ENCODE measurements around the gene MRPL23.

MRPL23 gene

DNA sequence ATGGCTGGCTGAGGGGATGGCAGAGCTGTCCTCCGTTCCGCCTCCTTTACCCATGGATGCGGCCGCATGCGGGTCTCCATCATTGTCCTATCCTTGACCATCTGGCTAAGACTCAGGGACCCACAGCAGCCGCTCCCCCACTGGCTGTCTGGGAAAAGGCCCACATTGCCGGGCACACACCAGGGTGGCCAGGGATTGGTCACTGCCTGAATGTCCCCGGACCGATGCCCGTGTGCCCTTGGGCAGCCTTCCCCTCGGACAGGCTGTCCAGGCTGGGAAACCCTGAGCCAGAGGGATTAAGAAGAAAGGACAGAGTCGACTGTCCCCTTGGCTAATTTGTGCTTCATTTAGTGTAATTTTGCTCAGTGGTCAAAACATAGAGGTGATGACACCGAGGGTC, 28.1 kb downstream of the MRPL23 start:
- ATAC-seq, result no peak
- TF ChIP-seq, protein P1, sequence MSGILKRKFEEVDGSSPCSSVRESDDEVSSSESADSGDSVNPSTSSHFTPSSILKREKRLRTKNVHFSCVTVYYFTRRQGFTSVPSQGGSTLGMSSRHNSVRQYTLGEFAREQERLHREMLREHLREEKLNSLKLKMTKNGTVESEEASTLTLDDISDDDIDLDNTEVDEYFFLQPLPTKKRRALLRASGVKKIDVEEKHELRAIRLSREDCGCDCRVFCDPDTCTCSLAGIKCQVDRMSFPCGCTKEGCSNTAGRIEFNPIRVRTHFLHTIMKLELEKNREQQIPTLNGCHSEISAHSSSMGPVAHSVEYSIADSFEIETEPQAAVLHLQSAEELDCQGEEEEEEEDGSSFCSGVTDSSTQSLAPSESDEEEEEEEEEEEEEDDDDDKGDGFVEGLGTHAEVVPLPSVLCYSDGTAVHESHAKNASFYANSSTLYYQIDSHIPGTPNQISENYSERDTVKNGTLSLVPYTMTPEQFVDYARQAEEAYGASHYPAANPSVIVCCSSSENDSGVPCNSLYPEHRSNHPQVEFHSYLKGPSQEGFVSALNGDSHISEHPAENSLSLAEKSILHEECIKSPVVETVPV (CRISPR knock-in tag; IDR thresholded peaks at IDR 0.05), result no peak
- TF ChIP-seq BACH2 (CRISPR knock-in tag; IDR thresholded peaks at IDR 0.05; ENCODE audit: borderline replicate concordance), result no peak
- TF ChIP-seq, protein P2, sequence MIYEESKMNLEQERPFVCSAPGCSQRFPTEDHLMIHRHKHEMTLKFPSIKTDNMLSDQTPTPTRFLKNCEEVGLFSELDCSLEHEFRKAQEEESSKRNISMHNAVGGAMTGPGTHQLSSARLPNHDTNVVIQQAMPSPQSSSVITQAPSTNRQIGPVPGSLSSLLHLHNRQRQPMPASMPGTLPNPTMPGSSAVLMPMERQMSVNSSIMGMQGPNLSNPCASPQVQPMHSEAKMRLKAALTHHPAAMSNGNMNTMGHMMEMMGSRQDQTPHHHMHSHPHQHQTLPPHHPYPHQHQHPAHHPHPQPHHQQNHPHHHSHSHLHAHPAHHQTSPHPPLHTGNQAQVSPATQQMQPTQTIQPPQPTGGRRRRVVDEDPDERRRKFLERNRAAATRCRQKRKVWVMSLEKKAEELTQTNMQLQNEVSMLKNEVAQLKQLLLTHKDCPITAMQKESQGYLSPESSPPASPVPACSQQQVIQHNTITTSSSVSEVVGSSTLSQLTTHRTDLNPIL (CRISPR knock-in tag; IDR thresholded peaks at IDR 0.05; ENCODE audit: low read depth), result no peak
- no peak for TF ChIP-seq ARNTL (CRISPR knock-in tag; IDR thresholded peaks at IDR 0.05; ENCODE audit: borderline replicate concordance, low read depth)
- no peak for TF ChIP-seq SNAI2 (CRISPR knock-in tag; IDR thresholded peaks at IDR 0.05)
- TF ChIP-seq, protein P3, sequence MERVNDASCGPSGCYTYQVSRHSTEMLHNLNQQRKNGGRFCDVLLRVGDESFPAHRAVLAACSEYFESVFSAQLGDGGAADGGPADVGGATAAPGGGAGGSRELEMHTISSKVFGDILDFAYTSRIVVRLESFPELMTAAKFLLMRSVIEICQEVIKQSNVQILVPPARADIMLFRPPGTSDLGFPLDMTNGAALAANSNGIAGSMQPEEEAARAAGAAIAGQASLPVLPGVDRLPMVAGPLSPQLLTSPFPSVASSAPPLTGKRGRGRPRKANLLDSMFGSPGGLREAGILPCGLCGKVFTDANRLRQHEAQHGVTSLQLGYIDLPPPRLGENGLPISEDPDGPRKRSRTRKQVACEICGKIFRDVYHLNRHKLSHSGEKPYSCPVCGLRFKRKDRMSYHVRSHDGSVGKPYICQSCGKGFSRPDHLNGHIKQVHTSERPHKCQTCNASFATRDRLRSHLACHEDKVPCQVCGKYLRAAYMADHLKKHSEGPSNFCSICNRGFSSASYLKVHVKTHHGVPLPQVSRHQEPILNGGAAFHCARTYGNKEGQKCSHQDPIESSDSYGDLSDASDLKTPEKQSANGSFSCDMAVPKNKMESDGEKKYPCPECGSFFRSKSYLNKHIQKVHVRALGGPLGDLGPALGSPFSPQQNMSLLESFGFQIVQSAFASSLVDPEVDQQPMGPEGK (CRISPR knock-in tag; IDR thresholded peaks at IDR 0.05; ENCODE audit: borderline replicate concordance), result no peak
- TF ChIP-seq TCF4 (CRISPR knock-in tag; IDR thresholded peaks at IDR 0.05; ENCODE audit: borderline replicate concordance), result no peak
- TF ChIP-seq, protein P4, sequence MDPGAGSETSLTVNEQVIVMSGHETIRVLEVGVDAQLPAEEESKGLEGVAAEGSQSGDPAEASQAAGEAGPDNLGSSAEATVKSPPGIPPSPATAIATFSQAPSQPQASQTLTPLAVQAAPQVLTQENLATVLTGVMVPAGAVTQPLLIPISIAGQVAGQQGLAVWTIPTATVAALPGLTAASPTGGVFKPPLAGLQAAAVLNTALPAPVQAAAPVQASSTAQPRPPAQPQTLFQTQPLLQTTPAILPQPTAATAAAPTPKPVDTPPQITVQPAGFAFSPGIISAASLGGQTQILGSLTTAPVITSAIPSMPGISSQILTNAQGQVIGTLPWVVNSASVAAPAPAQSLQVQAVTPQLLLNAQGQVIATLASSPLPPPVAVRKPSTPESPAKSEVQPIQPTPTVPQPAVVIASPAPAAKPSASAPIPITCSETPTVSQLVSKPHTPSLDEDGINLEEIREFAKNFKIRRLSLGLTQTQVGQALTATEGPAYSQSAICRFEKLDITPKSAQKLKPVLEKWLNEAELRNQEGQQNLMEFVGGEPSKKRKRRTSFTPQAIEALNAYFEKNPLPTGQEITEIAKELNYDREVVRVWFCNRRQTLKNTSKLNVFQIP (CRISPR knock-in tag; IDR thresholded peaks at IDR 0.05; ENCODE audit: borderline replicate concordance, low read depth), result no peak
- TF ChIP-seq ZFP3 (CRISPR knock-in tag; IDR thresholded peaks at IDR 0.05), result no peak
- TF ChIP-seq RARB (CRISPR knock-in tag; IDR thresholded peaks at IDR 0.05), result no peak
- no peak for TF ChIP-seq ZNF565 (CRISPR knock-in tag; conservative IDR thresholded peaks at IDR 0.05; ENCODE audit: low read depth)
- no peak for TF ChIP-seq PPARA (CRISPR knock-in tag; IDR thresholded peaks at IDR 0.05; ENCODE audit: borderline replicate concordance)
- no peak for TF ChIP-seq CSDC2 (CRISPR knock-in tag; IDR thresholded peaks at IDR 0.05)
- no peak for TF ChIP-seq TOX (CRISPR knock-in tag; IDR thresholded peaks at IDR 0.05; ENCODE audit: borderline replicate concordance)
- no peak for TF ChIP-seq OSR1 (CRISPR knock-in tag; IDR thresholded peaks at IDR 0.05)

DNA sequence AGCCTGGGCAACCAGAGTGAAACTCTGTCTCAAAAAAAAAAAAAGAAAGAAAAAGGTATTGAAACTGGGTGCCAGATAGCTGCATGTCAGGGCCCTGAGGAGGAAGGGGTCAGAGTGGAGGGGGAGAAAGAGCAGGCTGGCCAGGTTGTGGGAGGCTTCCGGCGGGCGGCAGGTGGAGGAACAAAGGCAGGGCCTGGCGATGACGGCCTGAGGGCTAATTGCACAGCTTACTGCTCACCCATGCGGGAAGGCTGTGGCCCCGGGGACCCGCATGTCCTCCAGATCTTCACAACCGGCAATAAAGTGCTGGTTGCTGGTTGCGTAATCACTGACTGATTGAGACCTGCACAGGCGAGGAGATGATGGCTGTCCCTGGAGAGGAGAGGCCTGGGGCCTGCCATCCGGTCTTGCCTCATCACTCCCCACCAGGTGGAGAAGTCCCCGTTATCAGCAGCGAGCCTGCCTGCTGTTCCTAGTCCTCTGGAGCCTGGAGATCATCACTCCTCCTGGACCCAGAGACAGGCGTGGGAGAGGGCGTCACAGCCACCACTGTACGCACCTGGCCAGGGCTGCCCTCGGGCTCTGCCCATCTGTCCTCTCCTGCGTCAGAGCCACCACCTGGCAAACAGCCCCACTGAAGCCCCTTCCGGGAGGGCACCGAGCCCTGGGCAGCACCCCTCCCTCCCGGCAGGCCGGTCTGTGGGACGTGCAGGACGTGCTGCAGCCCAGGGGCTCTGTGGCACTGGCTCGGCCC, 31.8 kb downstream of the MRPL23 start:
- ATAC-seq, result peak; percentile 46
- TF ChIP-seq ZFP3 (CRISPR knock-in tag; IDR thresholded peaks at IDR 0.05) (no peak), TOX (CRISPR knock-in tag; IDR thresholded peaks at IDR 0.05; ENCODE audit: borderline replicate concordance) (no peak), ZFP30 (CRISPR knock-in tag; IDR thresholded peaks at IDR 0.05) (no peak), ARNTL (CRISPR knock-in tag; IDR thresholded peaks at IDR 0.05; ENCODE audit: borderline replicate concordance, low read depth) (no peak), OSR1 (CRISPR knock-in tag; IDR thresholded peaks at IDR 0.05) (no peak), ZC3H10 (CRISPR knock-in tag; IDR thresholded peaks at IDR 0.05) (no peak), ESRRG (CRISPR knock-in tag; IDR thresholded peaks at IDR 0.05) (no peak), CSDC2 (CRISPR knock-in tag; IDR thresholded peaks at IDR 0.05) (no peak), ZNF8 (CRISPR knock-in tag; IDR thresholded peaks at IDR 0.05) (no peak), BACH2 (CRISPR knock-in tag; IDR thresholded peaks at IDR 0.05; ENCODE audit: borderline replicate concordance) (no peak), ZNF565 (CRISPR knock-in tag; conservative IDR thresholded peaks at IDR 0.05; ENCODE audit: low read depth) (no peak), ZNF70 (CRISPR knock-in tag; IDR thresholded peaks at IDR 0.05) (no peak), RARB (CRISPR knock-in tag; IDR thresholded peaks at IDR 0.05) (no peak)
- TF ChIP-seq, protein P2 (CRISPR knock-in tag; IDR thresholded peaks at IDR 0.05; ENCODE audit: low read depth), result no peak
- TF ChIP-seq, protein P5, sequence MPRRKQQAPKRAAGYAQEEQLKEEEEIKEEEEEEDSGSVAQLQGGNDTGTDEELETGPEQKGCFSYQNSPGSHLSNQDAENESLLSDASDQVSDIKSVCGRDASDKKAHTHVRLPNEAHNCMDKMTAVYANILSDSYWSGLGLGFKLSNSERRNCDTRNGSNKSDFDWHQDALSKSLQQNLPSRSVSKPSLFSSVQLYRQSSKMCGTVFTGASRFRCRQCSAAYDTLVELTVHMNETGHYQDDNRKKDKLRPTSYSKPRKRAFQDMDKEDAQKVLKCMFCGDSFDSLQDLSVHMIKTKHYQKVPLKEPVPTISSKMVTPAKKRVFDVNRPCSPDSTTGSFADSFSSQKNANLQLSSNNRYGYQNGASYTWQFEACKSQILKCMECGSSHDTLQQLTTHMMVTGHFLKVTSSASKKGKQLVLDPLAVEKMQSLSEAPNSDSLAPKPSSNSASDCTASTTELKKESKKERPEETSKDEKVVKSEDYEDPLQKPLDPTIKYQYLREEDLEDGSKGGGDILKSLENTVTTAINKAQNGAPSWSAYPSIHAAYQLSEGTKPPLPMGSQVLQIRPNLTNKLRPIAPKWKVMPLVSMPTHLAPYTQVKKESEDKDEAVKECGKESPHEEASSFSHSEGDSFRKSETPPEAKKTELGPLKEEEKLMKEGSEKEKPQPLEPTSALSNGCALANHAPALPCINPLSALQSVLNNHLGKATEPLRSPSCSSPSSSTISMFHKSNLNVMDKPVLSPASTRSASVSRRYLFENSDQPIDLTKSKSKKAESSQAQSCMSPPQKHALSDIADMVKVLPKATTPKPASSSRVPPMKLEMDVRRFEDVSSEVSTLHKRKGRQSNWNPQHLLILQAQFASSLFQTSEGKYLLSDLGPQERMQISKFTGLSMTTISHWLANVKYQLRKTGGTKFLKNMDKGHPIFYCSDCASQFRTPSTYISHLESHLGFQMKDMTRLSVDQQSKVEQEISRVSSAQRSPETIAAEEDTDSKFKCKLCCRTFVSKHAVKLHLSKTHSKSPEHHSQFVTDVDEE (CRISPR knock-in tag; IDR thresholded peaks at IDR 0.05), result no peak
- TF ChIP-seq, protein P4 (CRISPR knock-in tag; IDR thresholded peaks at IDR 0.05; ENCODE audit: borderline replicate concordance, low read depth), result no peak
- TF ChIP-seq, protein P1 (CRISPR knock-in tag; IDR thresholded peaks at IDR 0.05), result no peak

Data from SK-N-SH treated with all-trans-retinoic acid at 6 μM for 48 hours (cell line).